ENCODE results near the gene SSC5D.

SSC5D gene

DNA sequence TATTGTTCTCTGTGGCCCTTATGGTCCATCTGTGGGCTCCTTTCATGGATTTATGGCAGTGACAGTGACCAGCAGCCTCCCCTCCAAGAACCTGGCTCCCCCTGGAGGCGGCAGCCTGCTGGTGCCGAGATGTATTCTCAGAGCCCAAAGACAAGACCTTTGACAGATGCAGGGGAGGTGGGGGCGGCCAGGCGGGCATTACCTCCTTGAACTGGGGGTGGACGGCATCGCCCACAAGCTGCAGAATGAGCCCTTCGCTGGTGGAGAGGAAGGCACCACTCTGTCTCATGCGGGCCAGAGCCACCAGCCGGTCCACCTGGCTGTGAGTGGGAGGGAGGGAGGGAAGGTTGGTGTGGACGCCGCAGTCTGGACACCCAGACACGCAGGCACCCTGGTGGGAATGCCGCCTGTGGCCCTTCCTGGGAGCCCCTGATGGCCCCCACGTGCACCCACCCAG is 33.4 kb upstream of the SSC5D start:
- in situ Hi-C loops (cut with MboI; ENCODE audit: low sequenced_read_pairs): no loop called here

DNA sequence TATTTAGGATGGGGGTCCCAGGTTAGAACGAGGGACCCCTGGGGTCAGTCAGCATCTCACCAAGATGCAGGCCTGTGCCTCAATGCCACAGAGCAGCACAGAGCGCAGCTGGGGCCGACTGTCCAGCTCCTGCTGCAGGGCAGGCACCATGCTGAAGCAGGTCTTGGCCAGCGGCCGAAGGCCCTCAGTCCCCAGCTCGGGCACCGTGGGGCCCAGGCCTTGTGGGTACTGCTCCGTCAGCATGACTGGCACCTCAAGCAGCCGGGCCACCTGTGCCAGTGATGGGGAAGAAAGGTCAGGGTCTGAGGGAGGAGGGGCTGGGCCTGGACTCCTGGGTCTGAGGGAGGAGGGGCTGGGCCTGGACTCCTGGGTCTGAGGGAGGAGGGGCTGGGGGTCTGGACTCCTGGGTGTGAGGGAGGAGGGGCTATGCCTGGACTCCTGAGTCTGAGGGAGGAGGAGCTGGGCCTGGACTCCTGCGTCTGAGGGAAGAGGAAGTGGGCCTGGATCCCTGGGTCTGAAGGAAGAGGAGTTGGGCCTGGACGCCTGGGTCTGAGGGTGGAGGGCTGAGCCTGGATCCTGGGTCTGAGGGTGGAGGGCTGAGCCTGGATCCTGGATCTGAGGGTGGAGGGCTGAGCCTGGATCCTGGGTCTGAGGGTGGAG is 32.5 kb upstream of the SSC5D start:
- in situ Hi-C loops (cut with MboI; ENCODE audit: low sequenced_read_pairs): no loop called here

DNA sequence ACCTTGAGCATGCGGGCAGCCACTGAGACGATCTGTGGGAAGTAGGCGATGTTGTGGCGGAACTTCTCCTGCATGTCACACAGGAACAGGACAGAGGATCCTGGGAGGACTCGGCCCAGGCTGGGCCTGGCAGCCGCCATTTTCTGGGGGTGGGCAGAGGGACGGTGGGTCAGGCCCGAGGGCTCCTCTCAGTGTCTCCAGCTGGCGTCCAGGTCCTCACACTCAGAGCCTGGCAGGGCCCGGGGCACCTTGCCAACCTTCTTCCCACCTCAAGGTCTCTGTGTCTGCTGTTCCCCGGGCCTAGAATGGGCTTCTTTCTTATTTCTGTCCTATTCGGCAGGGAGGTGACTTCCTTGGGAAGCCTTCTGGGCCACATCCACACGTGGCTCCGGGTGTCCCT is 31.9 kb upstream of the SSC5D start:
- in situ Hi-C loops (cut with MboI; ENCODE audit: low sequenced_read_pairs): no loop called here

DNA sequence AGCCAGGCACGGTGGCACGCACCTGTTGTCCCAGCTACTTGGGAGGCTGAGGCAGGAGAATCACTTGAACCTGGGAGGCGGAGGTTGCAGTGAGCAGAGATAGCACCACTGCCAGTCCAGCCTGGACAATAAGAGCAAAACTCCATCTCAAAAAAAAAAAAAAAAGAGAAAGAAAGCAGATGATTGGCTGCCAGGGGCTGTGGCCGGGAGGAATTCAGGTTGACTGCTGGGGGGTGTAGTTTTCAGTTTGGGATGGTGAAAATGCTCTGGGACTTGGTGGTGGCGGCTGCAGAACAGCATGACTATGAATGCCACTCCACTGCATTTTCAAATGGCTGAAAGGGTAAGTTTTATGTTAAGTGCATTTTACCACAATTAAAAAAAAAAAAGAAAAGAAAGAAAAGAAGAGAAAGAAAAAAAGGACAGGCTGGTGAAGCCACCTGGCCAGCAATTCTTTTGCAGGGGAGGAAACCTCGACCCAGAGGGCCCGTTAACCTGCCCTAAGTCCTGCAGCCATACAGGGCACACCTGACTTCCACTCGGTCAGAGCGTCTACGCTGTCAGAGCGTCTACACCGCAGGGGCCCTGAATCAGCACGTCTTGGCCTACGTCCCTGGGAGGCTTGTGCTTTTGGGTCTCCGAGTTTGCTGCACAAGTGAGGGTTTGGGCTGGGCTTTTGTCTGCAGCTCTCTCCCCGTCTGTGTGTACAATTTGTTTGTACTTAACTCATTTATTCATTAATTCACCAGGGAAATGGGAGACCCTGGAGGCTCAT is 30.4 kb upstream of the SSC5D start:
- in situ Hi-C loops (cut with MboI; ENCODE audit: low sequenced_read_pairs): no loop called here

DNA sequence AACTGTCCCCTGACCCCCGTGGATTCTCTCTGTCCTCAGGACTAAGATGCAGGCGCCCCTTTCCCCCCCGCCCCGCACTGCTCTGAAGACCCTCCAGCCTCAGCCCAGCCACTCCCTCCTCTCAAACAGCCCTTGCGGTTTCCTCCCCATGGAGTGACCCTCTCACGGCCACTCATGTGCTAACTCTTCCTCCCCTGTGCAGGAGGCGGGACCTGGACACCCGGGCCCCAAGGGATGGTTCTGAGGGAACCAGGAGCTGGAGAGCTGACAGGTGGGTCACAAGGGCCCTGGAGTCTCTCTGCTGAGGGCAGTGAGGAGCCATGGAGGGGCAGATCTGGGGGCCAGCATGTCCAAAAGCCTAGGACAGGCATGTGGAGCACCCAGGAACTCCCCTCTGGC is 28.7 kb upstream of the SSC5D start:
- in situ Hi-C loops (cut with MboI; ENCODE audit: low sequenced_read_pairs): no loop called here

DNA sequence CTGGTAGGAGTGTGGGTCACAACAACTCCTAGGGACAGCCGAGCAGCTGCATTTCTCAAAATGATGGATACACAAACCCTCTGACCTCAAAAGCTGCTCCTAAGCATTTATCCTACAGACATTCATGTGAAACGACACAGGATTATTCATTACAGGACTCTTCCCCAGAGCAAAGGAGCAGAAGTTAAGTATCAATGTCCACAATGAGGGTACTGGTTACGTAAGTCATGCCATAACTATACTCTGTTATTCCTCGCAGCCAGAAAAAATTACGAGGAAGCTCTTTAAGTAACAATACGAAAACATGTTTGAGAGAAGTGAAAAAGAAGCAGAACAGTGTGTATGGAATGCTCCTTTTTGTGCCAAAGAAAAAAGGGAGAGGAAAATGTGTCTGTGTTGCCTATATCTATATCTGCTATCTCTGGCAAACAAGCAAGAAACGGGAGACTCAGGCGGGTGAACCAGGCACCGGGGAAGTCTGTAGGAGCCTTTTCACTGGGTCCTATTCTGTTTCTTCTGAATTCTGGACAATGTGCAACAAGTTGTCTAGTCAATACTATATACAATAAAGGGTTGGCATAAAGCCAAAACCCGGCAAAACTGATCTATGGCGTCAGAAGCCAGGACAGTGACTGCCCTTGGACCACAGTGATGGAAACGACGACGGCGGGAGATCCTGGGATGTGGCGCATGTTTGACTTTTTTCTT is 28.1 kb upstream of the SSC5D start:
- in situ Hi-C loops (cut with MboI; ENCODE audit: low sequenced_read_pairs): no loop called here

DNA sequence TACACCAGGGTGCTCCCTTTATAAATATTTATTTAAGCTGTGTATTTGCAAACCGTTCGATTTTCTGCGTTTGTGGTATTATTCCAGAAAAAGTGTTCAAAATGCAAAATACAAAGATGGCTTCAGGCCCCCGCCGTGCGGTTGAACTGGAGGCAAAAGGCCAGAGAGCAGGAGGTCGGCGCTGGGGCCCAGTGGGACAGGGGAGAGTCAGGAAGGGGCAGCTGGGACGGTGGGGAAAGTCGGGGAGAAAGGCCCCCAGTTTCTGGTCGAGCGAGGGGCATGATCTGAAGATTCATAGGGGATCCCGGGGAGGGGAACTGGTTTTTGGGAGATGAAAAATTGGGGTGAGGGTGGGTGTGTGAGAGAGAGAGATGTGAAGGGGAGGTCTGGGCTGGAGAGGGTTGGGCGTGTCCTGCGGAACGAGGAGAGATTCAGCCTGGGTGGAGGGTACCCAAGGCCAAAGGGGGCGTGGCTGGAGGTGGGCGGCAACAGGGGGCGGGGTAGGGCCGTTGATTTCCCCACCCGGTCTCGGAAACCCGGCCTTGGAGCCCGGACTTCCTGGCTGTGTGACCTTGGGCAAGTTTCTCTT is 27.5 kb upstream of the SSC5D start:
- in situ Hi-C loops (cut with MboI; ENCODE audit: low sequenced_read_pairs): no loop called here

DNA sequence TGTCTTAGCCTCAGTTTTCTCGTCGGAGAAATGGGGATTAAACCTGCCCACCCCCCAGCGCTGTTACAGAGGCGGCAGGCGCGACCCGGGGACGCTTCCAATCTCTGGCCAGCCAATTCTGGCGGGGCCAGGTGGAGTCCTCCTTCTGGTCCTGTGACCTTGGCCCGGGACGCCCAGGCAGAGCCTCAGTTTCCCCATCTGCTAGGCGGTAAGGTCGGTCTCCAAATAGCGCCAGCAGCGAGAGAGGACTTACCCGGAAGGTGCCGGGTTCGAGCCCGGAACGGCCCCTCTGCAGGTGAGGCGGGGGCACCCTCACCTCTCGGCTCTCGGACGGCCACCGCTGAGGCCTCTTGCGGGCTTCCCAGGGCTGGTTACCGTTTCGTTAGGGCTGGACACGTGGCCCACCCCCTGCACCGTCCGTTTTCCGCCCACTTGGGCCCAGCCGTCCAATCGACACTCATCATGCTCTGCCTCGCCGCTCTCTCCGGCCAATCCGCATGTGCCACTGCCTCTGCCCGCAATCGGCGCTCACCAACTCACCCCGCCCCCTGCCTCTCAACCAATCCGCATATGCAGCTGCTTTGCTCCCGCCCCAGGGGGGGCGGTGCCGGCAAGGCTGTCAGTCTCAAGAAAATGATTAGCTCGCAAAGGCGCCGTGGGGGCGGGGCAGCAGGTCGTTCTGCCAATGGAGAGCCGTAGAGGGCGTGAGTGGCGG is 26.8 kb upstream of the SSC5D start, which contains the start of gene ISOC2:
ISOC2 (minus strand) TSS at position 384 of the 715 bp plus-strand sequence. CDS start 5,156 bp downstream, outside the sequence.
- in situ Hi-C loops (cut with MboI; ENCODE audit: low sequenced_read_pairs): no loop called here

DNA sequence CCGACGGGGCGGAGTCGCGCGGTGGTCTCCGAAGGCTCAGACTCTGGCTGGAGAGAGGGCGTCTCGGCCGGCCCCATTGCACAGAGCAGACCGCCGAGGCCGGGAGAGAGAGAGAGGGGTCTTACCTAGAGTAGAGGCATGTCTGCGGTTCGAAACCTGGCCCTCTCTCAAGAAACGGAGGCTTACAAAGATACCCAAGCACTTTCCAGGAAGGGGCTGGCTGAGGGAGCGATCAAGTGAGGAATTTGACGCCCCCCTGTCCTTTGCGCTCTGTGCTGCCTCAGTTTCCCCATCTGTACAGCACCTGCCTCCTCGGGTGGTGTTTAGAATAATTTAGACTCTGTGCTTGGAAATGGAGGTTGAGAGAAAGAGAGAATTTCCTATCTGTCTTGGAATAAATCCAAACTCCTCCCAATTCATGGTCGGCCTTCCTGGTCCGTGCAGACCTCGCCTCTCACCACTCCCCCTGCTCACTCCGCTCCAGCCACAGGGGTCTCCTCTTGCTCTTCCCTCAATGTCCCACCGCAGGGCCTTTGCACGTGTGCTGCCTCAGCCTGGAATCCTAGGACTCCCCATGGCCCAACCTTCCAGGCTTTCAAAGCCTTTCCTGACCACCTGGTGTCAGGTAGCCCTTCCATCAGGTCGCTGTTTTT is 26.1 kb upstream of the SSC5D start:
- in situ Hi-C loops (cut with MboI; ENCODE audit: low sequenced_read_pairs): no loop called here

DNA sequence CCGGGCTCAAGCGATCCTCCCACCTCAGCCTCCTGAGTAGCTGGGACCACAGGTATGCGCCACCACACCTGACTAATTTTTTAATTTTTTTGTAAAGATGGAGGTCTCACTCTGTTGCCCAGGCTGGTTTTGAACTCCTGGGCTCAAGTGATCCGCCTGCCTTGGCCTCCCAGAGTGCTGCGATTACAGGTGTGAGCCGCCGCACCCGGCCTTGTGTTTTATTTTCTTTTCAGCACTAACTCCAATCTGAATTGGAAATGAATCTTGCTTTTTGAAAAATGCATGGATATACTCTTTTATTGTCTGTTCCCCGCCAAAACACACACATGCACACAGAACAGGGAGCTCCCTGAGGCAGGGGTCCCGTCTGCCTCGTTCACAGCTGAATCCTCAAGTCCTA is 25.5 kb upstream of the SSC5D start:
- in situ Hi-C loops (cut with MboI; ENCODE audit: low sequenced_read_pairs): no loop called here

DNA sequence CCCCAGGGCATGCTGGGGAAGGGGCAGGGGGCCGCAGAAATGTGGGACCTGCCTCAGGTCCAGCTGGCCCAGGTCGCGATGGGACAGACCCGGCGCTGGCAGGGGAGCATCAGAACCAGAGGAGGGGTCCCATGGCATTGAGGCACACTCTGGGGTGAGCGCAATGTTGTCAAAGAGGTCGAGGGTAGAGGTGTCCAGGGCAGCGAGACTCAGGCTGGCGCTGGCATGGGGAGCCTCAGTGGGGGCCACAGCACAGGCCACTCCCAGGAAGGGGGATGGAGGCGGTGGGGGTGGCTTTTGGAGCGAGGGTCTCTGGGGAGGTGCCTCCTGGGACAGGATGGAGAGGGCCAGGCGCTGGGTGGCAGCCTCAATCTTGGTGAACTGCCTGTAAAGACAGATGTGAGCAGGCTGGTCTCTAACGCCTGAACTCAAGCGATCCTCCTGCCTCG is 24.6 kb upstream of the SSC5D start:
- in situ Hi-C loops (cut with MboI; ENCODE audit: low sequenced_read_pairs): no loop called here

DNA sequence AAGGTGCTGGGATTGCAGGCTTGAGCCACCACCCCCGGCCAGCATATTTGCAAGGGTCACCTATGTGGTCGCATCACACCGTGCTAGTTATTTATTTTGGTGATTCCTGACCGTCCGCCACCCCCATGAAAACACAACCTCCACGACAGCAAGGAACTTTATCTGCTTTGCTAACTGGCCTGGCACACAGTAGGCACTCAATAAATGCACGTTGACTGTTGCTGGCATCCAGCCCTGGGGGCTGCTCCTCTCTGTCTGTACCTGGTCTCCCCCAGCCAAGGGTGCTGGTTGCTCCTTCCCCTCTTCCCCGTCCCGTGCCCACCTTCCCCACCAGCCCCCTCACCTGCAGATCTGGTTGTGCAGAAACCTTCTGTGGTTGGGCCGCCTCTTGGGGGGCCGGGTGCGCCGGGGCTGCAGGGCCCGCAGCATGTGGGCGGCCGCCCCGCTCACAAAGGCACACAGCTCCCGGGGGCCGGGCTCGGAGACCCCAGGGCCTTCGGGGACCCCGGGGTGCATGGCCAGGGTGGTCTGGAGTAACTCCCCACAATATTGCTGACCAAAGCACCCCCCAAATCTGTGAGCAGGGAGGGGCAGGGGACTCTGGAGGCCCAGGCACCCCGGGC is 24.1 kb upstream of the SSC5D start:
- in situ Hi-C loops (cut with MboI; ENCODE audit: low sequenced_read_pairs): no loop called here

DNA sequence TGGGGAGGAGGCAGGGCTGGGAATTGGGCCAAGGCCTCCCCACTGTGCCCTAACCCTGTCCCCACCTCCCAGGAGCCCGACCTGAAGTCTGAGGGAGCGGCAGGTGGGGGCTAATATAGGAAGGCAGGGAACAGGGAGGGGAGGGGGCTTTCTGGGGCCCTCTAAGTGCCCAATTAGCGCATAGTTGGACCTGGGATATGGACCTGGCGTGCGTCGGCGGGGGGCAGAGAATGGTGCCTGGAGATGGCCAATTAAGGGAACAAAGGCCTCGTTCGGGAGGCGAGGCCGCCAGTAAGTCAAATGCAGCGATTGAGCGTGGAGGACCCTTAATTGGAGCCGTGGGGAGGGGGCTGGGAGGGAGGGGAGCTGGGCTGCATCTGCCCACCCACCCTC is 23.6 kb upstream of the SSC5D start, which contains the start of gene C19orf85:
C19orf85 (minus strand) TSS at position 90 of the 393 bp plus-strand sequence. CDS start 197 bp downstream, outside the sequence.
- in situ Hi-C loops (cut with MboI; ENCODE audit: low sequenced_read_pairs): no loop called here

DNA sequence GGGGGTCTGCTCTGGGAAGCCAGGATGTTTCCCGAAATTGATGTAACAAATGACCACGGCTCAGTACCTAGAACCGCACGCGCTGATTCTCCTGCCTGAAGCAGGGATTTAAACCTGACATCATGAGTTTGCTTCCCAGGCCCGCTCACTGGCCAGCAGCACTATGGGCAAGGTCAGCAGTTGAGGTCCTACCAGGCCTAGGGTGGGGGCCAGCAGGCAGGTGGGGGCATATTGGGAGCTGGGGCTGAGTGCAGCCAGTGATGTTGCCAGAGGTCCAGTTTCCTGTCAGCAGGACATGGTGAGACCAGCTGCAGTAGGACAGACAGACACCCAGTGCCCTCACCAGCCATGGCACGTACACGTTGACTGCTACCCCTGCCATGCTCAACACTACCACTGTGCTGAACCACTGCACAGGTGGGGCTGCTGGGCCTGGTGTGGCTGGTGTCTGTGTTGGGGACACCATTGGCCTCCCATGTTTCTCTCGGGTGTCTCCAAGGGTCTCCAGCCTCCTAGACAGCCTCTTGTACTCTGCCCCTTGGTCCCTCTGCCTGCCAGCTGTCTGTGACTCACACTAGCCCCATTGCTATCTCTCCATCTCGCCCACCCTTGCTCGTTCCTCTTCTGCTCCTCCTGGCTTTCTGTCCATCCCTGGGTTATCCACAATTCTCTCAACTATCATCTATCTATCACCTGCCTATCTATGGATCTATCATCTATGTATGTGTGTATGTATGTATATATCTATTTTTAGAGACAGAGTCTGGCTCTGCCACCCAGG is 22.6 kb upstream of the SSC5D start:
- in situ Hi-C loops (cut with MboI; ENCODE audit: low sequenced_read_pairs): no loop called here

DNA sequence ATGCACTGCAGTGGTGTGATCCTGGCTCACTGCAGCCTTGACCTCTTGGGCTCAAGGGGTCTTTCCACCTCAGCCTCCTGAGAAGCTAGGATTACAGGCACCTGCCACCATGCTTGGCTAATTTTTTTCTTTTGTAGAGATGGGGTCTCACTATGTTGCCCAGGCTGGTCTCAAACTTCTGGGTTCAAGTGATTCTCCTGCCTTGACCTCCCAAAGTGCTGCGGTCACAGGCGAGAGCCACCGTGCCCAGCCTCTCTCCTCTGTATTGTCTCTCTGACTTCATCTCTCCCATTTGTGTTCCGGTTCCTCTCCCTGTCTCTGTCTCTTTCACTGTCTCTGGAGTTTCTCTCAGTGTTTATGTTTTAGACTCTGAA is 22.0 kb upstream of the SSC5D start:
- in situ Hi-C loops (cut with MboI; ENCODE audit: low sequenced_read_pairs): no loop called here

DNA sequence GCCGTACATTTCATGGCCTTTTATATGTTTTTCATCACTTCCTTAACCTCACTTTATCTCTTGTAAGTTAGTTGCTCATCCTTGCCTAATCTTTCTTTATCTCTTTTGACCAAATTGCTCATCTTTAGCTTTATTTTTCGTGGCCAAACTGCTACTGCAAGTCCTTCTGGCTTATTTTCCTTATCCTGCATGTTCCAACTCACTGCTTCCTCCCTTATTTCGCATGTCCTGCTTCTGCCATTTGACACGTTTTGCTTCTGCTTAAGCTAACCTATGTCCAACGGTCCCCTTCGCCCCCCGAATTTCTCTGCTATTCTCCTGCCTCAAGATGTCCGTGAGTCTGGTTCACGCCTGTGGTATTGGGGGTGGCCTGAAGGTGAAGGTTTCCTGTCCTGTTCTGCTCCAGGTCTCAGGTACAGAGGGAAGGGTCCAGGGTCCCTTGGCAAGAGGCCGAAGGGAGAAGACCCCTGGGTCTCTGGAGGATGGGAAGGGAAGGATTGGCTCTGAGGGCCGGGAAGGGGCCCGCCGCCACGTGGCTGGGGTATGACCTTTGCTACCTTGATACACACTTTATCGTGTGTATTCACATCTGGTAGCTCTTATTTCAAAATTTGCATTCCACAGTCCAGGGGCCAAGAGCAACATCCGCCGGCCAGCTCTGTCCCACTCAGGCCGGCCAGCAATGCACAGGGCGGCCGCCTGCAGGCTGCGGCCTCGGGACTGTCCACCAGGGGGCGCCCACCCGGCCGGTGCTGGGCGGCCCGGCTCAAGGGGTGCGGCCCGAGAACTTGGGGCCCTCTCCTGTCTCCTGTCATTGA is 20.8 kb upstream of the SSC5D start:
- in situ Hi-C loops (cut with MboI; ENCODE audit: low sequenced_read_pairs): no loop called here

DNA sequence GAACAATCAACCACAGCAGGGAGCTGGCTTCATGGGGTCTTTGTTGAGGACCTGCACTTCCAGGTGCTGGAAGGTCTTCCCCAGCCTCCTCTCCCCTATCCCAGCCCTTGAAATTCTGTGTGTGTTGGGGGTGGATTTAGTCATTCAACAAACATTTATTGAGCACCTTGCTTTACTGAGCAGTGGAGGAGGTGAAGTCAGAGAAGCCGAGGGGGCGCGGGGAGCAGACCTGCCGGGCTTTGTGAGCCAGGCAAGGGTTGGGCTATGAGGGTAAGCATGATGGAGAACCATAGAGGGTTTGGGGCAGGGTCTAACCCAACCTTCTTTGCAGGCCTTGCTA is 20.2 kb upstream of the SSC5D start:
- in situ Hi-C loops (cut with MboI; ENCODE audit: low sequenced_read_pairs): no loop called here

DNA sequence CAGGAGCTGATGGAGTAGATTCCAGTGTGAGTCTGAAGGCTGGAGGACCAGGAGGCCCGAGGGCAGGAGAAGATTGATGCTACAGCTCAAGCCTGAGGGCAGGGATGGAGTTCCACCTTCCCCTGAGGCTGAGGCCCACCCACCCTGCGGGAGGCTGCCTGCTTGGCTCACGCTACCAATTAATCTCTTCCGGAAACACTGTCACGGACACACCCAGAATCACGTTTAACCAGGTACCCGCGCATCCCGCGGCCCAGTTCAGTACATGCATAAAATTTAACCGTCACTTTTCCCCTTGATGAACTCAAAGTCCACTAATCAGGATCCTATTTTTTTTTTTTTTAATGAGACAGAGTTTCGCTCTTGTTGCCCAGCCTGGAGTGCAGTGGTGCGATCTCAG is 17.0 kb upstream of the SSC5D start:
- in situ Hi-C loops (cut with MboI; ENCODE audit: low sequenced_read_pairs): no loop called here

Measured in HL-60/S4 treated with phorbol 12-myristate 13-acetate at 8.2 ng/mL for 4 days and 3 days (cell line).